Astrocyte of the hippocampus (primary cell): ENCODE results near the gene FMO3.

Source experiments
- DNase-seq: peaks from one replicate; pipeline ENCODE4 v3.0.0; 2011; ENCODE audit warnings: low read depth, low spot score

Gene FMO3

DNA sequence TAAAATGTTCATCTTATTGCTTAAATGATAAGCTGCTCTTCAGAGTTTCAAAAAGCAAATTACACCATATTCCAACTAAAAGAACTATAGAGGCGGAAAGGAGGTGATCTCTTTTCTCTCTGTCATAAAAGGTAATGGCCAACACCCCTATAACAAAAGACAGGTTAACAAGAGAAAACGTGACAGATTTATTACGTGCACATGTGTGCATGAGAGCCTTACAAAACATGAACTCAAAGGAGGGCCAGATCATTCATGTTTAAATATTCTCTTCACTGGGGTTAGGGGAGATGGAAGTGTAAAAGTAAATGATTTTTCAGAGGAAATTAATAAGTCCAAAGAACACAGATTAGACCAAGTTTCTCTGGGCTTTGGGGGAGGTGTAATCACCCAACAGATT is 67.8 kb downstream of the FMO3 start:
- DNase-seq: no peak

- DNase-seq: no peak
These were observed 68.4 kb downstream of the FMO3 start for GRCh38 chr1:171159148-171159547.

DNA sequence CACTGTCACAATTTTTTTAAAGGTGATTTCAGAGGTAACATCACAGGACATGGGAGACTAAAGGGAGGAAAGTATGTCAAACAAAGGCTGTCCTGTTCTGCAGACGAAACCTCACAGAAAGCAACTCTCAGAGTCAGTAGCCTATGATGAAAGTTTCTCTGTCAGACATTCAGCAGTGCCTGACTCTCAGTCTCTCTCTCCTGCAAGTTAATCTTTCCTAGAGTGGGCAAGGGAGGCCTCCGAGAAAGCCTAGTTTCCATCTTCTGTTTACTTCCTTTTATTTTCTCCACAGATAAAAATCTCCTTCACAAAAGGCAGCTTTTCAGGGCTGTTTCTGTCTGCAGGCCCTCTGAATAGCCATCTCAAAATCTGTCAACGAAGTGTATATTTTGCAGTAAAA is 69.5 kb downstream of the FMO3 start:
- no peak for DNase-seq

DNA sequence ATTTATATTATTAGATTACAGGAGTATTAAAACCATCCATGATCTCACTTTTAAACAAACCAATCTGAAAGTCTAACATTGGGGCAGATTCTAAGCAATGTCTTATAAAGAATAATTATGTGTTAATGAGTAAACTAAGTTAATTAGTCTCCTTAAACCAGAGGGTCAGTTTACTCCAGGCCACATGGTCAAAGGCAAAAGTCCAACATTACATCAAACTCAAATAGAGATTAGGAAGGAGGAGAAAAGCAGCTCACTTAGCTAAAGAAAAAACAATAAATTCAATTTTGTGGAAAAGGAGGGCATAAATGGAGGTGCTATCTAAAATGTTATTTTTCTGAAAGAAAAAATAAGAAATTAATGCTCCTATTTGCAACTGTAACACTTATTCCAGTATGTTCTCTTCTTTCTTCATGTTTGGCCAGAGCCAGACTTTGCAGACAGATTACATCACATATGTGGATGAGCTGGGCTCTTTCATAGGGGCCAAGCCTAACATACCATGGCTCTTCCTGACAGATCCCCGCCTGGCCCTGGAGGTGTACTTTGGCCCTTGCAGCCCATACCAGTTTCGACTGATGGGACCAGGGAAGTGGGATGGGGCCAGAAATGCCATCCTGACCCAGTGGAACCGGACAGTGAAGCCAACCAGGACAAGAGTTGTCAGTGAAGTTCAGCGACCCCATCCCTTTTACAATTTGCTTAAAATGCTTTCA is 70.1 kb downstream of the FMO3 start:
- DNase-seq: no peak

- no peak for DNase-seq
These were observed 70.7 kb downstream of the FMO3 start for GRCh38 chr1:171161431-171161830.

DNA sequence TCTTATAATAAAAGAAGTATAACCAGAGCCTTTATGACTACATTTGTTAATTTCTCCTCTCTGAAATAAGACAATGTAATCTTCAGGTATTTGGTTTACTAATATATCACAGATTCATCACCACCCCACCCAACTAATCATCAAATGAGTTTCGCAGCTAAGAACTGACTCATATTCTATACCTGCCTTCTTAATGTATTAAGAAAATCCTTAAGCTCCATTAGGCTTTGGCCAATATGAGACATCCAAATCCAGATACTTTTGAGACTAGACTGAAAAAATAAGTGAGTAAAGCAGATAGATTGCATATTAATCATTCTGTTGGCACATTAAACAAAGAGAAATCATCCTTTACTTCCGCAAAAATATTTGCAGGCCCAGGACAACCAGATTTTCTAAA is 75.7 kb downstream of the FMO3 start:
- DNase-seq: no peak
